Stimulated activated CD4-positive, alpha-beta T cell treated with anti-CD3 and anti-CD28 coated beads, Interleukin-15, amount 100 ng/mL, for 1 hour (primary cell): ENCODE data around the gene NFIA.
A peak's percentile ranks its signal among the peaks of the same experiment; 100 is the strongest.
"Not testable (repeated sequence)": the region's sequence is repeated elsewhere in the genome, so short reads cannot be mapped to it uniquely, and the experiment has no call there.

Source experiments
- DNase-seq, 2 donors: peaks; one replicate each; pipeline ENCODE4 v3.0.0-alpha.2; 2020; ENCODE audit warnings: low read depth in 1 of 2, low spot score in 1 of 2

The NFIA gene

DNA sequence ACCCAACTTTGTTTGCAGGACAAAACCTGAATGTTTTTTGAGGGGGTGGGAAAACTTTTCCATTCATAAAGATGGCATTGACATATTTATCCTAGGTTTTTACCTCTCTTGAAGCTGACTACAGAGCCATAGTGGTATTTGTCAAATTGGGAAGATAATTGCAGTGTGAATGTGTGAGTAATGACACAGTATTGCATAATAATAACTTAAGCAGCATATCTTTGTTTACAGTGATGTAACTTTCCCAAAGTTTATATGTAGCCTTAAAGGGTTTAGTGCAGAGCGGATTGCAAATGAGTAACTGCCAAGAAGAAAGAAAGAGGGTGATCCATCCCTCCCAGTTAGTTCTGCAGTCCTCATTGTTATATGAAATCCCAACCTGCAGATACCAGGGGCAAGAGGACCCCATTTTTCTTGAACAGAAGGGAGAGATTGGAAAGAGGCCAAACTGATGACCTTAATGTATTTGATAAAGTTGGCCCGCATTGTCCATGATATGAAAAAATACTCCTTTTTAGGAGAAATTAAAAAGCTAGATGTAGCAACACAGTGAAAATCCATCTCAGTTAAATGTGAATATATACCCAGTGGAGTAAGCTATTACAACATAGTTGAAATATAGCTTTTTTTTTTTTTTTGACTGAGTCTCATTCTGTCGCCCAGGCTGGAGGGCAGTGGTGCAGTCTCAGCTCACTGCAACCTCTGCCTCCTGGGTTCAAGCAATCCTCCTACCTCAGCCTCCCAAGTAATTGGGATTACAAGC is 23.7 kb upstream of the NFIA start:
- DNase-seq, result no peak

GRCh38 chr1:61061601-61062000 is 20.8 kb upstream of the NFIA start:
- not testable (repeated sequence) for DNase-seq

GRCh38 chr1:61064673-61065072 is 17.7 kb upstream of the NFIA start:
- DNase-seq, result no peak

GRCh38 chr1:61067446-61068019 is 14.8 kb upstream of the NFIA start:
- DNase-seq, result no peak

DNA sequence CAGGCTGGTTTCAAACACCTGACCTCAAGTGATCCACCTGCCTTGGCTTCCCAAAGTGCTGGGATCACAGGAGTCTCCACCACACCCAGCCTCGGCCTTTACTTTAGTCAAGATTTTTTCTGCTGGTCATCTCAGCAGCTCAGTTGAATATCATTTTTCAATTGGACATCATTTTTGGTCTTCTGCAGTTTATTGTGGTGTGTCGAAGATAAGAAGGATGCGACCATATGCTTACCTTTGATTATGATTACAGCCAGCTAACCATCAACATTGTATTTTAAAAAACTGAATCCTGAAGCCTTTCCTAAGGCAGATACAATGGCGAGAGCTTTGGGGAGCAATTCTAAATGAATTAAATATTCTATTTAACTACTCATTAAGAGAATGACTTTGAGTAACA is 12.3 kb upstream of the NFIA start:
- no peak for DNase-seq

- no peak for DNase-seq
Observed at GRCh38 chr1:61071205-61072130, 10.9 kb upstream of the NFIA start.

GRCh38 chr1:61073871-61074270 is 8.5 kb upstream of the NFIA start:
- DNase-seq, result no peak

DNA sequence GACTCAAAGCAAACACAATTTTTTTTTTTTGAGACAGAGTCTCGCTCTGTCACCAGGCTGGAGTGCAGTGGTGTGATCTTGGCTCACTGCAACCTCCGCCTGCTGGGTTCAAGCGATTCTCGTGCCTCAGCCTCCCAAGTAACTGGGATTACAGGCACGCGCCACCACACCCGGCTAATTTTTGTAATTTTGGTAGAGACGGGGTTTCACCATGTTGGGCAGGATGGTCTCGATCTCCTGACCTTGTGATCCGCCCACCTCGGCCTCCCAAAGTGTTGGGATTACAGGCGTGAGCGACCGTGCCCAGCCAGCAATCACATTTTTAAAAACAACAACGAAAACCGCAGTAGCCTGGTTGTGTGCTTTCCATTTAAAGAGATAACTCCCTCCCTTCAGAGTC is 6.5 kb upstream of the NFIA start:
- not testable (repeated sequence) for DNase-seq

DNA sequence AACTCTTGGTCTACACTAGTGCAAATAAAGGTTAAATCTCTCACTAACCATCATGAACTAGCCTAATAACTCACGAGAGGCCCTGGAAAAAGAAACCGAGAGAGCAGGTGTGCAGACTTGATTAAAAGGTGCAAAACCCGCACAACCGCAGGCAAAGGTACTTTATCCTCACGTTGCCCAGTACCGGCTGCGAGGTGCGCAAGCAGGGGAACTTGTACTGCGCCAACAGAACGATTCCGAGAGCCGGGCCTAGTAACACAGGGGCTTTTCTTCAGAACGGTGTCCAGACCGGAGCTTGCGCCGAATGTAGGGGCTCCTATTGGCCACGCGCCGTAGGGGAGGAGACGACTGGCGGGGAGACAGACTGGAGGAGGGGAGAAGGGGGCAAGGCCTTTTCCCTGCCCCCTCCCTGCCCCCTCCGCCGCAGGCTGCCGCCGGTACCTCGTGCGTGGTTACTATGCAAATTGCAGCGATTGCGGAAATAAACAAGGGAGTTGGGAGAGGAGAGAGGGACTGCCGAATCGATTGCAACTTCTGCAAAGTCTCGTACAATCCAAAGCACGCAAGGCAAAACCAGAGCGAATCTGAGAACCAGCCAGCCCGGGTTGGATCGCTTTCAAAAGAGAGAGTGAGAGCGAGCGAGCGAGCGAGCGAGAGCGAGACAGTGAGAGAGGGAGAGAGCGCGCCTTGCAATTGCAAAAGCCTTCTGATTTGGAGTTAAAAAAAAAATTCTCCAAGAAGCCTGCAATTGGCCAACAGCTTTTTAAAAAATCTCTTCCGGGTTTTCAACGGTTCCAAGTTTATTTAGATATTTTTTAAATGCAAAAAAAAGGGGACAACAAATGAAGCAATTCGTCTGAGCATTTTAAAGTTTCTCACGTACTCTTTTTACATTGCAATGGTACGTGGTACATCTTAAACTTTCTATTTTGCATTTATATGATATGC is 5.4 kb upstream of the NFIA start:
- DNase-seq, result peak; percentile 49 to 64

GRCh38 chr1:61077676-61078541 is 4.5 kb upstream of the NFIA start:
- DNase-seq, result peak; percentile 66 to 73

- DNase-seq, result no peak
Observed at GRCh38 chr1:61078618-61079295, 3.6 kb upstream of the NFIA start.

DNA sequence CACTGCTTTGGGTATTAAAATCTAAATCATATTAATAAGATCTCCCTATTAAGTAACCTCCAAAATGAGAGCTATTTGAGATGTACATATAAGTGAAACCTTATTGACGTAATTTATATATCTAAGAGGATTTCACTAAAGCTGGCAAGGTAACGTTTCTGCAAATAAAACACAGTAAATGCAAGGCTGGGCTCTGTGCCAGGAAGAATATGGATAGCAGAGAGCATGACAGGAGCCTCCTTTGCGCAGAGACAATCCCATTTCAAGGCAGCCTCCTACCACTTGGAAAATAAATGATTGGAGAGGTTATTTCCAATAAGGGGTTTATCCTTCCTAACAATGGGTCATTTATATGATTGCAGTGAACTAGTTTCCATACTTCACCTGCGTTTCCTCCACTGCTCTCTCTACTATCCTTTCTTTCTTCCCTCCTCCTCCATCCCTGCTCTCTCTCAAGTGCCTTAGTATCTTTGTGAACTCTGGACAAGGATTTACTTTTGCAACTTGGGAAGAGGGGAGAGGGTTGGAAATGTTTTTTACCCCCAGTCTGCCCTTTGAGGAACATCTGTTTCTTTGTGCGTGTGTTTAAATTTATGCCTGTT is 3.0 kb upstream of the NFIA start:
- DNase-seq, result no peak

GRCh38 chr1:61079898-61080336 is 2.4 kb upstream of the NFIA start:
- no peak for DNase-seq

DNA sequence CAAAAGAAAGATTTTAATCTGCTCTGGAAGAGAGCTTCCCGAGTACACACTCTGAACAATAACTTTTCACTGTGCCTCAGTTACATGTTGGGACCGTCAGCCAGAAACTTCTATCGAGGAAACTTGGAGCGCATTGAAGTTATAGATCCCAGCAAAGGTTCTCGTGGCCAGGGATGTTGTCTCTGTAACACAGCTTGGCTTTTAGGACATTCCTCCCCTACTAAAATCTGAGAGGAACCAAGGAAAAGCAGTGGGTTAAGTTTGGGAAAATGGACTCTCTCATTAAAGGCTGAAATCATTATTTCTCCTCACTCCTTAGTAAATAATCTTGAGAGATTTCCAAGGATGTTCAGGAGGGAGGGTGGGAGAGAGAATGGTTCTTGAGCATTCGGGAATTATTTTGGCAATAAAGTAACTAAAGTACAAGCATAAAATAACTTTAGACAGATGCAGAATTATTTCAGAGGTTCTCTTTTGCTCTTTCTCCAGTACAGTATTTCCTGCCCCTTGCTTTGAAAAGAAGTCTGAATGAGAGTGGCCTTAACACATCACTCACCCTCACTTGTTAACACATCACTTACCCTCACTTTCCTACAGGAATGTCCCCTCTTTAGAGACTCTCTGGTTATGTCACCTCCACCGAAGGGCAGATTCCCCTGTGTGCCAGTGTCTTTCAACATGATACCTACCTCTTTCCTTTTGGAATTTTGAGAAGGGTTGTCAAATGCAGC is 1.8 kb upstream of the NFIA start:
- DNase-seq, result no peak

GRCh38 chr1:61081144-61081685 is 1.1 kb upstream of the NFIA start:
- no peak for DNase-seq

GRCh38 chr1:61081686-61082310 is 563 bp upstream of the NFIA start:
- peak in 1 of 2 donors; percentile 47 for DNase-seq
